Right ventricle myocardium inferior (tissue), 1 donor: ENCODE data around the gene INTS1. TPM values are rescaled to one million over a fixed set of nuclear protein-coding genes. Genes with fewer than 3 reads are reported as not detected.

Source experiments
- ATAC-seq: fragments of 200-7000 bp; cut with Tn5 transposase; one replicate; pipeline ENCODE4 v1.9.1; 2020; ENCODE audit warnings: mild to moderate bottlenecking, moderate library complexity
- DNase-seq: peaks from one replicate; pipeline ENCODE4 v3.0.0; 2021; ENCODE audit errors: missing footprints
- intact Hi-C: fragments of 100-400 bp; cut with DNase I; formaldehyde crosslinking; loops from one replicate; pipeline ENCODE4 v1.11.0; 2022
- long read RNA-seq: library from polyadenylated mRNA; unstranded; transcript quantifications from one replicate; pipeline ENCODE4 v2.0.0, GENCODE V29; 2021
- total RNA-seq: library from RNA; stranded (reverse); fragmentation: NEBNext Ultra II Directional; extraction: Animal tissue kit (Norgen Biotek cat#: 25700); gene quantifications from one replicate; pipeline ENCODE4 v1.2.1, GENCODE V29; 2021
- donor health status: DM: no; HTN: yes; CAD: no; lungs with severe emphysema.

The INTS1 gene, protein sequence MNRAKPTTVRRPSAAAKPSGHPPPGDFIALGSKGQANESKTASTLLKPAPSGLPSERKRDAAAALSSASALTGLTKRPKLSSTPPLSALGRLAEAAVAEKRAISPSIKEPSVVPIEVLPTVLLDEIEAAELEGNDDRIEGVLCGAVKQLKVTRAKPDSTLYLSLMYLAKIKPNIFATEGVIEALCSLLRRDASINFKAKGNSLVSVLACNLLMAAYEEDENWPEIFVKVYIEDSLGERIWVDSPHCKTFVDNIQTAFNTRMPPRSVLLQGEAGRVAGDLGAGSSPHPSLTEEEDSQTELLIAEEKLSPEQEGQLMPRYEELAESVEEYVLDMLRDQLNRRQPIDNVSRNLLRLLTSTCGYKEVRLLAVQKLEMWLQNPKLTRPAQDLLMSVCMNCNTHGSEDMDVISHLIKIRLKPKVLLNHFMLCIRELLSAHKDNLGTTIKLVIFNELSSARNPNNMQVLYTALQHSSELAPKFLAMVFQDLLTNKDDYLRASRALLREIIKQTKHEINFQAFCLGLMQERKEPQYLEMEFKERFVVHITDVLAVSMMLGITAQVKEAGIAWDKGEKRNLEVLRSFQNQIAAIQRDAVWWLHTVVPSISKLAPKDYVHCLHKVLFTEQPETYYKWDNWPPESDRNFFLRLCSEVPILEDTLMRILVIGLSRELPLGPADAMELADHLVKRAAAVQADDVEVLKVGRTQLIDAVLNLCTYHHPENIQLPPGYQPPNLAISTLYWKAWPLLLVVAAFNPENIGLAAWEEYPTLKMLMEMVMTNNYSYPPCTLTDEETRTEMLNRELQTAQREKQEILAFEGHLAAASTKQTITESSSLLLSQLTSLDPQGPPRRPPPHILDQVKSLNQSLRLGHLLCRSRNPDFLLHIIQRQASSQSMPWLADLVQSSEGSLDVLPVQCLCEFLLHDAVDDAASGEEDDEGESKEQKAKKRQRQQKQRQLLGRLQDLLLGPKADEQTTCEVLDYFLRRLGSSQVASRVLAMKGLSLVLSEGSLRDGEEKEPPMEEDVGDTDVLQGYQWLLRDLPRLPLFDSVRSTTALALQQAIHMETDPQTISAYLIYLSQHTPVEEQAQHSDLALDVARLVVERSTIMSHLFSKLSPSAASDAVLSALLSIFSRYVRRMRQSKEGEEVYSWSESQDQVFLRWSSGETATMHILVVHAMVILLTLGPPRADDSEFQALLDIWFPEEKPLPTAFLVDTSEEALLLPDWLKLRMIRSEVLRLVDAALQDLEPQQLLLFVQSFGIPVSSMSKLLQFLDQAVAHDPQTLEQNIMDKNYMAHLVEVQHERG (N-terminal part only)
- 25.8 TPM for total RNA-seq
- long read RNA-seq, full-length matches to known transcripts, result 2 of 30 reads
- long read RNA-seq, partial matches to known transcripts, result 22 of 30 reads
- long read RNA-seq, other reads (novel, unspliced or antisense), result 6 of 30 reads

DNA sequence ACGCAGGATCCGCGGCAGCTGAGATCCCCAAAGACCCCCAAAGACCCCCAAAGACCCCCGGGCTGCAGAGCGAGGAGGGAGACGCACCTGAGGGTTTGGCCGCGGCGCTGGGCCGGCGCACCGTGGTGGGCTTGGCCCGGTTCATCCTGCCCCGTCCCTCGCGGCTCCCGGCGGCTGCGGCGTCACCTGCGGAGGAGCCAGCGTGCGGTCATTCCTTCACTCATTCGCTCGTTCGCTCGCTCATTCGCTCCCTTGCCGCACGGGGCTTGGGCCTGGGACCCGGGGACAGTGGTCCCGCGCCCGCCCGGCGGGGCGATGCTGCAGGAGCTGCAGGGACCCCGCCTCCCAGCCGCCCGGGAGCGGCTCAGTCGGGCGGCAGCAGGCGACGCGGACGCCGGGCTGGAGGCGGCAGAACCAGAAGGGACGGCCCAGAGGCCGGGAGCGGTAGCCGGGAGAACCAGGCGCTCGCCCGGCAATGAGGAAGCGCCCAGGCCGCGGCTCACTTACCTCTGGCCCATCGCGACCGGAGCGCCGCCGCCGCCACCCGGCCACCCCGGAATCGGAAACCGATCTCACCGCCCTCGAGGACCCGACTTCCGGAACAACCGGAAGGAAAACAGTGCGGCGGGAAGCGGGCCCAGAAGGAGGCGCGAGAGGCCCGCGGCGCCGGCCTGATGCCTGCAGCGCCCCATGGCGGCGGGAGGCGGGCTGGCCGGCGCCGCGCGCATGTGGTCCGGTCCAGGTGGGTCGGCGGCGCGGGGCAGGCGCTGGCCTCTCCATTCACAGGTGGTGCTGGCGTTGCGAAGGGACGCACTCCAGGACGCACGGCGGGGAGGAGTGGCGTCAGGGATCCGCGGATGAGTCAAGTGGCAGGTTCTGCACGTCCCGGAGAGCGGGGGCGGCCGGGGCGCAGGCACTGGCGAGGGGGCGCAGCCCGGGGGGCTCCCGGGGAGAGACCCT, at the start of gene INTS1:
INTS1 (minus strand) TSS at position 574 of the 960 bp plus-strand sequence; CDS start at position 145, 429 bp downstream.
- peak; percentile 96 for DNase-seq
- intact Hi-C loops, result loop anchor here (2.0 kb wide), 1 partner anchor 29 kb away; no protein-coding TSS in a partner anchor
- ATAC-seq, result peak; percentile 94

- intact Hi-C loops, result no loop called here
- no peak for ATAC-seq
- peak; percentile 63 for DNase-seq
Measured at GRCh38 chr7:1553512-1554210, 49.5 kb upstream of the INTS1 start.

- ATAC-seq (no peak), DNase-seq (no peak)
- intact Hi-C loops, result no loop called here
Measured at GRCh38 chr7:1552200-1552599, 48.0 kb upstream of the INTS1 start.

DNA sequence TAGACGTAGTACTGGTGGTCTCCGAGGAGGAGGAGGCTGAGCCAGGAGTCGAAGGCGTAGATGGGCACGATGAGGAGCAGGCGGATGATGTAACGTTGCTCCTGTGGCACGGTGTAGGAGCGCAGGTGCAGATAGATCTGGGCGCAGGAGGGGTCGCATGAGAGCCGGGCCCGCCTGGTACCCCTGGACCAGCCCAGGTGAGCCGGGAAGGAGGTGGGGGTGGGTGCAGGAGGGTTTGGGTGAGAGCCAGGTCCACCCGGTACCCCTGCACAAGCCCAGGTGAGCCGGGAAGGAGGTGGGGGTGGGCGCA, 46.6 kb upstream of the INTS1 start:
- no peak for ATAC-seq
- peak; percentile 66 for DNase-seq
- intact Hi-C loops, result no loop called here

DNA sequence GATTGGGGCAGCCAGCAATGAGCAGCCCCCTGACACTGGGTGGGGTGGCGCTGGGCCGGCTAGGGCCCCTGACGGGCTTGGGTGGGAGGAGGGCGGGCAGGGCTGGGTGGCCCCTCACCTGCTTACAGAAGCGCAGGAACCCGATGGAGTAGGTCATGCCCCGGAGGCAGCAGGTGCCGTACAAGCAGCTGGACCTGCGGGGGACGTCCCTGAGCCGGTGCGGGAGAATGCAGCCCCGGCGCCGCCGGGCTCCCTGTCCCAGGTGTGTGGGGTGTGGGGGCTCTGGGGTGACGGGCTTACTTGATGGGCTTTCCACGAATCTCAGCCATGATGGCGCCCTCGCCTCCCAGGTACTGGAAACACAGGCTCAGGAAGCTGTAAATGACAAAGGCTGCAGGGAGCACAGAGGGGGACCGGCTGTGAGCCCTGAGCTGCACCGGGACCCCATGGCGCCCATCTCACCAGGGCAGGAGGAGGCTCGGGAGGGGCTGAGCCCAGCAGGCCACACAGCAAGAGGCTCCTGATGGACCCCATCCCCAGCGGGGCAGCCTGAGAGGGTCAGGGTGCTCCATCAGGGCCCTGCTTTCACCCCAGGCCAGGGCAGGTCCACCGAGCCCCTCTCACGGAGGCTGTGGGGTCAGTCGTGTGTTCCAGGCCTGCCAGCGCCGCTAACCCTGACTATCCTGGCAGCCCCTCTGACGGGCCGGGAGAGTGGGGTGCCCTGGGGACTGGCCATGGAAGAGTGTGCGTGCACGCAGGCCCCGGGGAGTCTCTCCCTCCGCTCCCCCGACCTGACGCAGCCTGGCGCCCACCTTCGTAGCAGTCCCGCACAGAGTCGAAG, 46.0 kb upstream of the INTS1 start:
- DNase-seq (peak; percentile 51), ATAC-seq (no peak)
- intact Hi-C loops, result no loop called here

DNA sequence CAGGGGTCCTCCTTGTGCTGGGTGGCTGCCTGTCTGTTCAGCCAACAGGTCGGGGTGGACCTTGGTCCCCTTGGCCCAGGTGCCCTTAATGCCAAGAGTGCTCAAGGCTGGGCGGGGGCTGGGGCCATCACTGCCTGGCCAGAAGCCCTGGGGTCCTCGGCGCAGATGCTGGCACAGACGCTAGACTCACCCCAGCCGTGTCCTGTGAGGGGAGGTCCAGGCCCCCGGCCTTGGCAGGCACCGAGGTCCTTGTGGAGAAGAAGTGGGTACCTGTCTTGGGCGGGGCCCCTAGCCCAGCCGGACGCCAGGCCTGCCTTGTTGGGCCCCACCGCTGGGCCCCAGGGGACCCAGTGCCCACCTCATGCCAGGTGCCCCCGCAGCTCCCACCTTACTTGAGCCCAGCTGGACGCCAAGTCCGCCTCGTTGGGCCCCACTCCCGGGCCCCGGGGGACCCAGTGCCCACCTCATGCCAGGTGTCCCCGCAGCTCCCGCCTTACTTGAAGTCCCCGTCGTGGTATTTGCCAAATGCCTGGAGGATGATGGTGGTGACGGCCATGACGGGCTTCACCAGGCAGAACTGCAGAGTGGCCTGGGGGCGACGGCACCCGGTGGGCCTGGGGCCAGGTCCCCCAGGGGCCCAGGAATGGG, 45.3 kb upstream of the INTS1 start:
- ATAC-seq (no peak), DNase-seq (peak; percentile 20)
- intact Hi-C loops, result no loop called here

DNA sequence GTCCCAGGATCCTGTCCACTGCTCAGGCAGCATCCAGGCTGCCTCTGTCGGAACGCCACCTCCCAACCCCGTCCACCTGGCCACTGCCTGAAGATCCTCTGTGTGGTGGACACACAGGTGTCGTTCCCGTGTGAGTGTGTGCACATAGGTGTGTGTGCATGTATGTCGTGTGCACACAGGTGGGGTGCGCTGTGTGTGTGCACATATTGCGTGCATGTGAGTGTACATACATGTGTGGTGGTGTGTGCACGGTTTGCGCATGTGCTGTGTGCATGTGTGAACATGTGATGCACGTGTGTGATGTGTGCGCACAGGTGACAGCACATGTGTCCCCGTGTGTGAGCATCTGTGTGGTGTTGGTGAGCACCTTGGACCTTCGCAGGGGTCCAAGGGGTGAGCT, 44.8 kb upstream of the INTS1 start:
- ATAC-seq (no peak), DNase-seq (no peak)
- intact Hi-C loops, result no loop called here

DNA sequence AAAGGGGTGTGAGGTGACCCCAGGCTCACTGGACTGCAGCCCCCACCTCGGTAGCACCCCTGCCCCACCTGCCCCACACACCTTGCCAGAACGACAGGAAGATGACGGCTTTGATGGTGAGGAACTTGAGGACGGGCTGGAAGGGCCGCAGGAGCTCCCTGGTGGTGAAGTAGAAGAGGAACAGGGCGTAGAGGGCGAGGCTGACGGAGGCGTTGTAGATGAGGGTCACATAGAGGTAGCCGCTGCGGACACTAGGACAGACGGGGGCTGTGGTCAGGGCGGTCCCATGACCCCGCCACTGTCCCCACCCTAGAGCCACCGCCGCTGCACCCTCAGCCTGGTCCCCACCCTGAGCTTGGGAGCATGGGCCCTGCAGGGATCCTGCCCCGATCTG, 44.2 kb upstream of the INTS1 start:
- intact Hi-C loops, result no loop called here
- ATAC-seq, result no peak
- no peak for DNase-seq

- DNase-seq, result no peak
- intact Hi-C loops, result no loop called here
- ATAC-seq, result no peak
Measured at GRCh38 chr7:1547777-1548437, 43.7 kb upstream of the INTS1 start.

- intact Hi-C loops, result no loop called here
- ATAC-seq (no peak), DNase-seq (no peak)
Measured at GRCh38 chr7:1546909-1547776, 43.0 kb upstream of the INTS1 start.

GRCh38 chr7:1546274-1546908, 42.2 kb upstream of the INTS1 start:
- intact Hi-C loops, result no loop called here
- no peak for DNase-seq
- ATAC-seq, result no peak

- DNase-seq, result no peak
- intact Hi-C loops, result no loop called here
- ATAC-seq, result no peak
Measured at GRCh38 chr7:1545417-1546246, 41.4 kb upstream of the INTS1 start.

- DNase-seq (no peak), ATAC-seq (no peak)
- intact Hi-C loops, result no loop called here
Measured at GRCh38 chr7:1544896-1545416, 40.8 kb upstream of the INTS1 start.
